Left colon (tissue), 2 donors: ENCODE data around the gene IL1R1. TPM values are rescaled to one million over a fixed set of nuclear protein-coding genes. Genes with fewer than 3 reads are reported as not detected.
A peak's percentile ranks its signal among the peaks of the same experiment; 100 is the strongest.
"Not testable (repeated sequence)": the region's sequence is repeated elsewhere in the genome, so short reads cannot be mapped to it uniquely, and the experiment has no call there.

Source experiments
- ATAC-seq: fragments of 200-7000 bp; cut with Tn5 transposase; one replicate; pipeline ENCODE4 v1.9.1; 2020; ENCODE audit warnings: mild to moderate bottlenecking, moderate library complexity
- DNase-seq, 2 donors: peaks; one replicate each; pipeline ENCODE4 v3.0.0-alpha.2; 2020
- intact Hi-C, 2 donors: fragments of 100-400 bp; cut with DNase I in 1 of 2; cut with micrococcal nuclease in 1 of 2; formaldehyde crosslinking; loops; one replicate each; pipeline versions ENCODE4 v1.11.2 to v1.14.0; 2022; cut with DNase I, micrococcal nuclease
- long read RNA-seq: library from polyadenylated mRNA; unstranded; transcript quantifications from one replicate; pipeline ENCODE4 v2.0.0, GENCODE V29; 2021
- total RNA-seq, 2 donors: library from RNA; stranded (reverse); fragmentation: NEBNext Ultra II Directional; extraction: Animal tissue kit (Norgen Biotek cat#: 25700); gene quantifications; one replicate each; pipeline ENCODE4 v1.2.1, GENCODE V29; 2021
- donor health status: DM: no; HTN: no; CAD: no.
- donor health status: DM: yes; HTN: yes; CAD: no.

IL1R1 gene
- total RNA-seq: 10 to 100 TPM; 24.8 to 25.0 TPM
- long read RNA-seq, full-length matches to known transcripts: 9 of 22 reads
- long read RNA-seq, partial matches to known transcripts: 0 of 22 reads
- long read RNA-seq, other reads (novel, unspliced or antisense): 13 of 22 reads

- intact Hi-C loops: no loop called here
- DNase-seq: peak; percentile 71 to 83
- ATAC-seq: peak; percentile 98
Observed at GRCh38 chr2:102141970-102142828, at the start of gene IL1R1. TSS of gene IL1R1 (plus strand) at chr2:102142746. CDS start at chr2:102157725, 14,979 bp downstream.

- intact Hi-C loops: no loop called here
- ATAC-seq: no peak
- DNase-seq: no peak
Observed at GRCh38 chr2:102093662-102094061, 48.9 kb upstream of the IL1R1 start.

- ATAC-seq: peak; percentile 98
- DNase-seq: peak; percentile 53 to 56
- intact Hi-C loops: no loop called here
Observed at GRCh38 chr2:102094917-102095316, 47.6 kb upstream of the IL1R1 start.

GRCh38 chr2:102096103-102096502, 46.4 kb upstream of the IL1R1 start:
- peak; percentile 50 for ATAC-seq
- intact Hi-C loops: no loop called here
- no peak for DNase-seq

GRCh38 chr2:102098756-102099155, 43.8 kb upstream of the IL1R1 start:
- DNase-seq (no peak), ATAC-seq (no peak)
- intact Hi-C loops: no loop called here

GRCh38 chr2:102099536-102100298, 42.8 kb upstream of the IL1R1 start:
- ATAC-seq (no peak), DNase-seq (no peak)
- intact Hi-C loops: no loop called here

- no peak for ATAC-seq
- intact Hi-C loops: no loop called here
- DNase-seq: no peak
Observed at GRCh38 chr2:102100371-102101096, 42.0 kb upstream of the IL1R1 start.

- intact Hi-C loops: no loop called here
- DNase-seq (no peak), ATAC-seq (no peak)
Observed at GRCh38 chr2:102101097-102101848, 41.3 kb upstream of the IL1R1 start.

- intact Hi-C loops: no loop called here
- no peak for DNase-seq
Observed at GRCh38 chr2:102101849-102102635, 40.5 kb upstream of the IL1R1 start.

GRCh38 chr2:102102636-102102948, 40.0 kb upstream of the IL1R1 start:
- ATAC-seq, DNase-seq, intact Hi-C loops: not testable (repeated sequence)

More at GRCh38 chr2:102101849-102102635, 40.5 kb upstream of the IL1R1 start:
- ATAC-seq: peak; percentile 70

GRCh38 chr2:102103284-102103683, 39.3 kb upstream of the IL1R1 start:
- no peak for ATAC-seq
- intact Hi-C loops: no loop called here
- DNase-seq: no peak

- ATAC-seq (peak; percentile 46), DNase-seq (peak; percentile 61 to 66)
- intact Hi-C loops: no loop called here
Observed at GRCh38 chr2:102103992-102104871, 38.3 kb upstream of the IL1R1 start.

GRCh38 chr2:102106133-102106556, 36.4 kb upstream of the IL1R1 start:
- DNase-seq: no peak
- intact Hi-C loops: no loop called here
- ATAC-seq: peak; percentile 68

GRCh38 chr2:102106813-102107740, 35.5 kb upstream of the IL1R1 start:
- DNase-seq, intact Hi-C loops, ATAC-seq: not testable (repeated sequence)

- DNase-seq (no peak), ATAC-seq (peak; percentile 62)
- intact Hi-C loops: no loop called here
Observed at GRCh38 chr2:102107741-102108070, 34.8 kb upstream of the IL1R1 start.

GRCh38 chr2:102109016-102109415, 33.5 kb upstream of the IL1R1 start:
- intact Hi-C loops: no loop called here
- DNase-seq: no peak
- no peak for ATAC-seq
